ENCODE results near the gene SP1. TPM values are rescaled to one million over a fixed set of nuclear protein-coding genes. Genes with fewer than 3 reads are reported as not detected.
"Not testable (repeated sequence)": the region's sequence is repeated elsewhere in the genome, so short reads cannot be mapped to it uniquely, and the experiment has no call there.

SP1 gene
- 10 to 100 TPM; 22.9 to 48.8 (median 34.7) TPM for total RNA-seq
- polyA plus RNA-seq, result 10 to 100 TPM in 1 of 2 donors, 1 to 10 TPM in 1; 7.9 to 13.8 TPM
- long read RNA-seq, donor 1, partial matches to known transcripts, result 1 of 2 reads
- long read RNA-seq, donor 1, other reads (novel, unspliced or antisense), result 1 of 2 reads
- long read RNA-seq, donor 2, partial matches to known transcripts, result 1 of 6 reads
- long read RNA-seq, donor 2, other reads (novel, unspliced or antisense), result 4 of 6 reads
- long read RNA-seq, donor 3, partial matches to known transcripts, result 1 of 5 reads
- long read RNA-seq, donor 3, other reads (novel, unspliced or antisense), result 2 of 5 reads

- DNase-seq, result peak; percentile 93 to 98 (median 94)
- no peaks in the 10 kb centered on the region for H3K27me3 ChIP-seq
- peaks cover 22 to 53% (median 48%) of the 10 kb centered on the region in 12 donors for H3K4me1 ChIP-seq
- peak within 1 kb of the TSS; percentile 90 to 100 (median 98) for H3K27ac ChIP-seq
- peak within 1 kb of the TSS; percentile 27 to 85 (median 68) for H3K4me3 ChIP-seq
- WGBS, 4 donors, result 0 to 2% (median 1%) methylated on average over 25 to 70 of the region's 71 CpGs
- ATAC-seq, result peak; percentile 19 to 83 (median 64)
- intact Hi-C loops (cut with DNase I), result loop anchor here in 2 of 10 donors (2.0 kb wide), 2 partner anchors 27 to 55 kb away; no protein-coding TSS in a partner anchor
- no peaks in the 10 kb centered on the region for H3K9me3 ChIP-seq
- H3K36me3 ChIP-seq, result peaks cover 3 to 42% (median 35%) of the 10 kb centered on the region in 9 donors
- TF ChIP-seq POLR2A (IDR thresholded peaks at IDR 0.05) (peak in 1 of 2 donors; percentile 48), CTCF (IDR thresholded peaks at IDR 0.05) (no peak)
Observed at GRCh38 chr12:53380104-53380793, at the start of gene SP1. SP1 (plus strand) TSS chr12:53380176; CDS start chr12:53380292, 116 bp downstream.

- no peak for DNase-seq
- Histone ChIP-seq H3K9me3 (no peaks in the 10 kb centered on the region), H3K27ac (peak overlapping the region in 2 of 12 donors; percentile 17 to 44), H3K27me3 (peaks cover 0 to 20% (median 0%) of the 10 kb centered on the region in 9 donors), H3K36me3 (no peaks in the 10 kb centered on the region), H3K4me1 (peaks cover 0 to 7% (median 4%) of the 10 kb centered on the region in 12 donors), H3K4me3 (no peak overlapping the region)
- TF ChIP-seq POLR2A (IDR thresholded peaks at IDR 0.05), result no peak
- no peak for TF ChIP-seq CTCF (IDR thresholded peaks at IDR 0.05)
- WGBS, 4 donors, result 50 to 64% (median 53%) methylated on average over 5 of the region's 5 CpGs
- no peak for ATAC-seq
- intact Hi-C loops (cut with DNase I), result loop anchor here in 1 of 10 donors (5.0 kb wide), 1 partner anchor 182 kb away; no protein-coding TSS in a partner anchor
Observed at GRCh38 chr12:53330671-53331070, 49.3 kb upstream of the SP1 start.

- H3K9me3 ChIP-seq, H3K4me3 ChIP-seq, H3K27ac ChIP-seq, ATAC-seq, H3K36me3 ChIP-seq, DNase-seq, H3K4me1 ChIP-seq: not testable (repeated sequence)
- H3K27me3 ChIP-seq, result peaks cover 0 to 24% (median 6%) of the 10 kb centered on the region in 9 donors
- intact Hi-C loops (cut with DNase I), result loop anchor here in 1 of 10 donors (5.0 kb wide), 1 partner anchor 180 kb away; no protein-coding TSS in a partner anchor
Observed at GRCh38 chr12:53332339-53332738, 47.6 kb upstream of the SP1 start.

- no peak overlapping the region for H3K27ac ChIP-seq
- no peak for DNase-seq
- peaks cover 0 to 3% (median 0%) of the 10 kb centered on the region in 12 donors for H3K4me1 ChIP-seq
- no peak for ATAC-seq
- intact Hi-C loops (cut with DNase I), result loop anchor here in 1 of 10 donors (5.0 kb wide), 1 partner anchor 180 kb away; no protein-coding TSS in a partner anchor
- H3K27me3 ChIP-seq, result peaks cover 0 to 24% (median 6%) of the 10 kb centered on the region in 9 donors
- H3K9me3 ChIP-seq, result no peaks in the 10 kb centered on the region
- TF ChIP-seq CTCF (IDR thresholded peaks at IDR 0.05), result no peak
- no peak for TF ChIP-seq POLR2A (IDR thresholded peaks at IDR 0.05)
- WGBS, 4 donors, result 45 to 63% (median 50%) methylated on average over 15 of the region's 15 CpGs
- H3K4me3 ChIP-seq, result no peak overlapping the region
- H3K36me3 ChIP-seq, result no peaks in the 10 kb centered on the region
Observed at GRCh38 chr12:53332744-53333143, 47.2 kb upstream of the SP1 start.

All from heart left ventricle (tissue), 16 donors.